Stimulated activated naive CD8-positive, alpha-beta T cell treated with anti-CD3 and anti-CD28 coated beads, Interleukin-15, Interleukin-2, amounts not matched to agents 100 ng/mL and 50 ng/mL, for 24 hours (primary cell): ENCODE results near the gene SCNM1.

ENCODE experiments used
- H3K27ac Mint-ChIP-seq: one replicate; pipeline ENCODE4 v1.8.0; 2021; ENCODE audit warnings: mild to moderate bottlenecking, mixed read lengths
- H3K27me3 Mint-ChIP-seq: one replicate; pipeline ENCODE4 v1.8.0; 2021; ENCODE audit warnings: mixed read lengths
- H3K36me3 Mint-ChIP-seq: one replicate; pipeline ENCODE4 v1.8.0; 2021; ENCODE audit warnings: low read depth, mixed read lengths
- H3K4me1 Mint-ChIP-seq: one replicate; pipeline ENCODE4 v1.8.0; 2021; ENCODE audit warnings: low read depth, mixed read lengths
- H3K4me3 Mint-ChIP-seq: one replicate; pipeline ENCODE4 v1.8.0; 2021; ENCODE audit warnings: mild to moderate bottlenecking, mixed read lengths
- H3K9me3 Mint-ChIP-seq: one replicate; pipeline ENCODE4 v1.8.0; 2021; ENCODE audit warnings: mixed read lengths

SCNM1 gene

DNA sequence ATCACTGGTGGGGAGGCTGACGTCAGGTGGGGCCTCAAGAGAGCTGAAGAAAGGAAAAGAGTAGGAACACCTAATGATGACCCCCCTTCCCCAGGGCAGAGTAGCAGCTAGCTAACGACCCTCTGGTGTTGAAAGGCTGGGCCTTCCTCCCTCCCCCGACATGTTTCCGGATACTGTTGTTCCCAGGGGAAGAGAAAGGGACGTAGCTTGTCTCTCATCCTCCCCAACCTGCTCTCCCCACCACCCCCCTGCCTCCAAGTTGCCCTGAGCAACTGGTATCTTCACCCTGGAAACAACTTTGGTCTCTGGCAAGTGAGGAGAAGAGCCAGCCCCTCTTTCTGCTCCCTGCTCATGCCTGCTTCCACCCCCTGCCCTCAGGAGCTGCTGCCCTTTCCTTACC lies 22.0 kb upstream of the SCNM1 start:
- Mint-ChIP-seq H3K36me3 (no peaks in the 10 kb centered on the region), H3K4me1 (peaks cover 12% of the 10 kb centered on the region), H3K27ac (no peak overlapping the region), H3K4me3 (no peak overlapping the region), H3K9me3 (no peaks in the 10 kb centered on the region), H3K27me3 (peaks cover 5% of the 10 kb centered on the region)

DNA sequence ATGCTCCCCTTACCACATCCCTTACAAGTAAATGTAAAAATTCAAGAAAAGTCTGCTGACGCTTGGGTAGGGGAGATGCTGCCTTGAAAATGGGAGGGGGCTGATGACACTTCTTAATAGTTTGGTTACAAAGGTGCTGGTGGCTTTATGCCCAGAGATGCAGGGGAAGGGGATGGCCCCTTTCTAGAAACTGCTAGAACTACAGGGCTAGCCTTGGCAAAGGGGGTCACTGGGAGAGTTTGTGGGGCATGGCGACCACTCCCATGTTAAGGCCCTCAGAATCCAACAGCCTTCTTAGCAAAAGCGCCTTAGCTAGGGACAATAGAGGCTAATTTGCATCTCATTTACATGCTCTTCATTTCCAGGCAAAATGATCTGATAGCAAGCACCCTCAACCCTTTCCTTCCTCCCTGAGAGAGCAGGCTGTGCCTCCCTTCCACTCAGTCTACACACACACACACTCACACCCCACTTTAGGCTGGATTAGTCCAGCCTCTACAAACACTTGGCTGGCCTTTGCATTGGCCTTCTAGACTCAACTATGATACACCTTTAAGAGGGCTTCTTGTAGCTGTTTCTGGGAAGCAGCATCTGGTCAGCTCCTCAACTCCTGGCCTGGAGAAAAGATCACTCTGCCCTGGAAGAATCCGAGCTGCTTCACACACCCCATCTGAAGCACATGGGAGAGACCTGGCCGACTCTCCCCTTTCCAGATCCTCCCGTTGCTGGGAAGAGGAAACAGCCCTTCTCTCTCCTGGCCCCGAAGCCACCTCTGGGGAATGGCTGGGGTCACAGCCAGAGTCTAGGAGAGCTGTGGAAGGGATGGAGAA lies 21.3 kb upstream of the SCNM1 start:
- H3K27me3 Mint-ChIP-seq, result peaks cover 5% of the 10 kb centered on the region
- H3K27ac Mint-ChIP-seq, result no peak overlapping the region
- H3K4me3 Mint-ChIP-seq, result no peak overlapping the region
- H3K36me3 Mint-ChIP-seq, result no peaks in the 10 kb centered on the region
- peaks cover 12% of the 10 kb centered on the region for H3K4me1 Mint-ChIP-seq
- no peaks in the 10 kb centered on the region for H3K9me3 Mint-ChIP-seq

DNA sequence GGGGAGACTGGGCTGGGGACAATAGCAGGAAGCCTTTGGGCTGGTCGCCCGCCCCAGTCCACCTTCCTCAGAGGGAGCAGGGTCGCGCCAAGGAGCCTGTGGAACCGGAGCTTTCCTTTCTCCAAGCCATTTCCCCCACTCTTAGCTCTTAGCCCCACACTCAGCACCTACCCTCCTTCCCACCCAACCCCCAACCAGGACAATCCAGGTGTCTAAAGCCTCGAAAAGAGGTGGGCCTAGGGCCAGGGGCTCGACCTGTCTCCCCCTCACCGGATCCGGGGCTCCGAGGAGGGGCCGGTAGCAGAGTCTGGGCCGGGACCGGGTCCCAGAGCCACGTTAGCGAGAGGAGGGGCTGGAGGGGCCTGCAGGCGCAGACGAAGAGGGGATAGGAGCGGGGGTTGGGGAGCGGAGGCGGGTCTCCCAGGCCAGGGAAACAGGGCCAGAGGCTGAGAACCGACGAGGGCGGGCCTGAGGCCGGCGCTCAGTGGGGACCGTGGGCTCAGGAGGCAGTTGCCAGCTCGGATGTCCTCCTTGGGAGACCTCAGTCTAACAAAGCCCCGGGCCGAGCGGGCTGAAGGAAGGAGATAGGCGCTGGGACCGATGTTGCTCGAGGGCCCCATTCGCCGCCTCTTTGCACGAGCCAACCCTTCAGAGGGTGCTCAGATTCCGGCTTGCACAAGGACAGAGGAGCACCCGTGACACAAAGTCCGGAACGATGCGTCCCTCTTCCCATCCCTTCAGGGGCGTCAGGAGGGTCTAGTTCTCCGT lies 20.5 kb upstream of the SCNM1 start:
- peaks cover 5% of the 10 kb centered on the region for H3K27me3 Mint-ChIP-seq
- H3K4me1 Mint-ChIP-seq, result peaks cover 12% of the 10 kb centered on the region
- H3K36me3 Mint-ChIP-seq, result no peaks in the 10 kb centered on the region
- H3K4me3 Mint-ChIP-seq, result peak overlapping the region; percentile 90
- H3K27ac Mint-ChIP-seq, result no peak overlapping the region
- H3K9me3 Mint-ChIP-seq, result no peaks in the 10 kb centered on the region

DNA sequence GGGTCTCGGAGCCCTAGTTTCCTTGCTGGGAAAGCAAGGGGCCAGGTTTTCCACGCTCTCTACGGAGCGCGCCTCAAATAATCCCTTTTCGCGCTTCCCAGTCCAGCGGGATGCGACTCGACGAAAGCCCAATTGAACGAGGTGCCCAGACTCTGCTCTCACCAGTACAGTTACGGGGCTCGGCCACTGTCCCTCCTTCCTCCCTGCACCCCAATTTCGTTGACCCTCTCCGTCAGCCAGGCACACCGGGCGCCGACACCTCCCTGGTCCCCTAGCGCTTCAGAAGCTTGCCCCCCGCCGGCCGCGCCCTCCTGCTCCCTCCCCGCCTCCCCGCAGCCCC lies 19.9 kb upstream of the SCNM1 start:
- no peak overlapping the region for H3K27ac Mint-ChIP-seq
- H3K9me3 Mint-ChIP-seq, result no peaks in the 10 kb centered on the region
- H3K27me3 Mint-ChIP-seq, result peaks cover 5% of the 10 kb centered on the region
- peak overlapping the region; percentile 90 for H3K4me3 Mint-ChIP-seq
- H3K4me1 Mint-ChIP-seq, result peaks cover 12% of the 10 kb centered on the region
- no peaks in the 10 kb centered on the region for H3K36me3 Mint-ChIP-seq

DNA sequence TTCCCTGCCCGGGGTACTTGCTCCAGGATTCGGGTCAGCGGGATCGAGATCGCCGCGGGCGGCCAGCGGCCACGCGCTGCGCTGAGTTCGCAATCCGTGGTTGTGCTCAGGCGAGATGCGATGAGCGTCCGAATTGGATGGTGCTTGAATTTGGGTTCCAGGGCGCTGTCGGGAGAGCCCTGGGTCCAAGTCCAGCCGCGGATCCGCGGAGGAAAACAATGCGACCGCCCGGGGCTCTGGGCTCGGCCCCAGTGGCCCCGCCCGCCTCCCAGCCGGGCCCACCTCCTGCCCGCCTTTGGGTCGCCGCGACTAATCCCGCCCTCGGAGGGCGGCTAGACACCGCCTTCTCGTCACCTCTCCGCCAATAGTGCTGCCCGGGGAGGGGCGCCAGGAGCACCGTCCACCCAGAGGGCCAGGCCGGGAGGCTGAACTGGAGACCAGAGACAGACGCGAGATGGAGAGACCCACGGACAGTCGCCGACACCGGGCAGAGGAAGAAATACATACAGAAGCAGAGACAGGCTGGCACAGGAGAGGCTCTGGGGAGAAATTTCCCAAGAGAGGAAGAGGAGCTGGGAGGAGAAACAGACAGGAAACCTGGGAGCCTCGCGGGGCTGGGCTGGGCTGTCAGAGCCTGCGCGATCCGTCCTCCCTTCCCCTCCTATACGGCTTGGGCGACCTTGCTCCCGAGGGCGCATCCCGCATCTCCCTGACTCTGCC lies 19.4 kb upstream of the SCNM1 start, which contains the start of gene SEMA6C:
SEMA6C (minus strand) TSS at position 220 of the 720 bp plus-strand sequence. CDS start 4,010 bp downstream, outside the sequence.
- H3K9me3 Mint-ChIP-seq, result no peaks in the 10 kb centered on the region
- peak within 1 kb of the TSS; percentile 90 for H3K4me3 Mint-ChIP-seq
- peak within 1 kb of the TSS; percentile 85 for H3K27ac Mint-ChIP-seq
- no peaks in the 10 kb centered on the region for H3K36me3 Mint-ChIP-seq
- peaks cover 12% of the 10 kb centered on the region for H3K4me1 Mint-ChIP-seq
- H3K27me3 Mint-ChIP-seq, result peaks cover 5% of the 10 kb centered on the region

DNA sequence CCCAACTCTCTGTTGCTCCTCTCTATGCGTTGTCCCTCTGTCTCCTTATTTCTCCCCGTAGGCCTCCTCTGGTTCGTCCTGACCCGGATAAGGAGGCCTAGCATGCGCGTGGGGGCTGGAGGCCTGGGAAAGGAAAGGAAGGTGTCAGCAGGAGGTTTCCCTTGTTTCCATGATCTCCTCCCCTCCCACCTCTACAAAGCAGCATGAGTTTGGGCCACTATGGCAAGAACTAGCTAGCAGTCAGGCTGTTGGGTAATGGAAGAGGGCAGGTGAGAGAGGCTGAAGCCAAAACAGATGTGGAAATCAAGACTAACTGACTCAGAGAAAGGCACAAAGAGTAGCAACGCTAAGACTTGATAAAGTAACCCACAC lies 18.8 kb upstream of the SCNM1 start:
- Mint-ChIP-seq H3K9me3 (no peaks in the 10 kb centered on the region), H3K4me1 (peaks cover 12% of the 10 kb centered on the region), H3K27ac (peak overlapping the region; percentile 85), H3K4me3 (peak overlapping the region; percentile 90), H3K27me3 (peaks cover 5% of the 10 kb centered on the region), H3K36me3 (no peaks in the 10 kb centered on the region)

DNA sequence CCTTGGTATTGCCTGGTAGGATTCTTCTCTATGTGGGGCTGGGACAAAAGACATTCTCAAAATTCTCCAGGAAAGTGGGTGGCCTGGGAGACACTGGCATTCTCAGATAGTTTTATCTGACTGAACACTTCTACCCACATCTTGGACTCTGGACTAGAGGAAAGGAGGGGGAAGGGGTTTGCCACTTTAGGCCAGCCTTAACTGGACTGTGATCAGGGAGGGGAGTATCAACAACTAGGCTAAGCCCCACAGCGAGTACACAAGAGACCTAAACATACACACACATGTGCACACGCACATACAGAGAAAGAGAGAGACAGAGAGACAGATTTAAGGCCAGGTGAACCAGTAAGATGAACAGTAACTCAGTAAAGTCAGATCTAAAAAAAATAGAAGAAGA lies 18.3 kb upstream of the SCNM1 start:
- peaks cover 12% of the 10 kb centered on the region for H3K4me1 Mint-ChIP-seq

DNA sequence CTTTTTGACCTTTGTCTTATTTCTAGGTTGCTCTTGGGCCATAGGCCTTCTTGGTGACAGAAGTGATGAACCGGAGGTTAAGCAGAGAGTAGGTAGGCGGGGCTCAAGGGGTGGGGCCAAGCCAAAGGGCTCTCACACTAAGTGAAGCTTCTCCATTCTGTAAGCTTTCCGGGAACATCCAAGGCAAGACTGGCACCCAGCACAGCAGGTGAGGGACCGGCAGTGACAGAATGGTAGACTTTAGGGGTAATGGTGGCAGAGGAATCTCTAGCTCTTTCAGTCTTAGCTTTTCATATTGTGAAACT lies 9.5 kb upstream of the SCNM1 start, which contains the start of gene TNFAIP8L2:
TNFAIP8L2 (plus strand) TSS at position 135 of the 305 bp plus-strand sequence. CDS start 2,049 bp downstream, outside the sequence.
- Mint-ChIP-seq H3K27me3 (no peaks in the 10 kb centered on the region), H3K27ac (peak within 1 kb of the TSS; percentile 96), H3K4me1 (peaks cover 48% of the 10 kb centered on the region), H3K36me3 (peaks cover 45% of the 10 kb centered on the region), H3K9me3 (no peaks in the 10 kb centered on the region), H3K4me3 (peak within 1 kb of the TSS; percentile 94)

More for the DNA sequence above, 18.3 kb upstream of the SCNM1 start:
- no peaks in the 10 kb centered on the region for H3K36me3 Mint-ChIP-seq
- no peaks in the 10 kb centered on the region for H3K9me3 Mint-ChIP-seq
- H3K4me3 Mint-ChIP-seq, result peak overlapping the region; percentile 90
- peaks cover 5% of the 10 kb centered on the region for H3K27me3 Mint-ChIP-seq
- no peak overlapping the region for H3K27ac Mint-ChIP-seq

DNA sequence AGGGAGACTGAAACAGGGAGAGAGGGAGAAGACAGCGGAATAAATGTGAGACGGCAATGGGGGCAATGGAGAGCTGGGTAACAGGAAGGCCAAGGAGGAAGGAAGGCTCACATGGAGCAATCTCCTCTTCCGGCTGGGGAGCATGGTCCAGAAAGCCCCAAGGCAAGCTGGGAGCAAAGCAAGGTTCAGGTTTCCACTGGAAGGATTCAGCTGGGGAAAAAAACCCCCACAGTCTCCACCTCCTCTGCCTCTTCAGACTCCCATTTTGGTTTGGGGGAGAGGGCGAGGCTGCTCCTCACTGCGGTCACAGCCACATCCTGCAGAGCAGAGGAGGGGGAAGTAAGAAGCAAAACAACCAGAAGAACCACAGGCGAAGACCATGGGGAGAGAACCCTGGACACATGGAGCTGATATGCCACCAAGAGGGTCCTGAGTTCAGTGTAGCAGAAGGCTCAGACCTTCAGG lies 8.8 kb upstream of the SCNM1 start:
- H3K9me3 Mint-ChIP-seq, result no peaks in the 10 kb centered on the region
- peaks cover 50% of the 10 kb centered on the region for H3K36me3 Mint-ChIP-seq
- H3K27ac Mint-ChIP-seq, result peak overlapping the region; percentile 96
- H3K4me3 Mint-ChIP-seq, result peak overlapping the region; percentile 94
- peaks cover 54% of the 10 kb centered on the region for H3K4me1 Mint-ChIP-seq
- H3K27me3 Mint-ChIP-seq, result no peaks in the 10 kb centered on the region

DNA sequence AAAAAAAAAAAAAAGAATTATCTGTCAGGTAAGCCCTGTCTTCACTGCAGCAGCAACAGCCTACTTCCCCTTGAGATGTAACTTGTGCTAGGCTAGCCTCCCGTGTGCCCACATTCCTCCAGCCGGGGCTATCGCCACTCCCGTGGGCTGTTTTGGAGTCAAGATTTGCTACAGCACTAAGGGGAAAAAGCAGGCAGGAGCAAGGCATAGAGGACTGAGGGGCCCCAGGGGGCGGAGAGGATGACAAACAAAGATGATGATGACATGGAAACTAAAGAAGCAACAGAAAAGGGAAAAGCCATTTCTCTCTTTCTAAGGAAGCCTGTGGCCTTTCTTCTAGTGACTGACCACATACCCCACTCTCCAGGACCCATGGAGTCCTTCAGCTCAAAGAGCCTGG lies 7.6 kb upstream of the SCNM1 start:
- peak overlapping the region; percentile 96 for H3K27ac Mint-ChIP-seq
- no peaks in the 10 kb centered on the region for H3K27me3 Mint-ChIP-seq
- H3K4me3 Mint-ChIP-seq, result peak overlapping the region; percentile 94
- peaks cover 58% of the 10 kb centered on the region for H3K36me3 Mint-ChIP-seq
- H3K9me3 Mint-ChIP-seq, result no peaks in the 10 kb centered on the region
- H3K4me1 Mint-ChIP-seq, result peaks cover 63% of the 10 kb centered on the region

DNA sequence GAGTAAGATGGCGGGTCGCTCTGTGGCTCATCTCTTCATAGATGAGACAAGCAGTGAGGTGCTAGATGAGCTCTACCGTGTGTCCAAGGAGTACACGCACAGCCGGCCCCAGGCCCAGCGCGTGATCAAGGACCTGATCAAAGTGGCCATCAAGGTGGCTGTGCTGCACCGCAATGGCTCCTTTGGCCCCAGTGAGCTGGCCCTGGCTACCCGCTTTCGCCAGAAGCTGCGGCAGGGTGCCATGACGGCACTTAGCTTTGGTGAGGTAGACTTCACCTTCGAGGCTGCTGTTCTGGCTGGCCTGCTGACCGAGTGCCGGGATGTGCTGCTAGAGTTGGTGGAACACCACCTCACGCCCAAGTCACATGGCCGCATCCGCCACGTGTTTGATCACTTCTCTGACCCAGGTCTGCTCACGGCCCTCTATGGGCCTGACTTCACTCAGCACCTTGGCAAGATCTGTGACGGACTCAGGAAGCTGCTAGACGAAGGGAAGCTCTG lies 7.1 kb upstream of the SCNM1 start:
- no peaks in the 10 kb centered on the region for H3K27me3 Mint-ChIP-seq
- H3K9me3 Mint-ChIP-seq, result no peaks in the 10 kb centered on the region
- peak overlapping the region; percentile 94 for H3K4me3 Mint-ChIP-seq
- peaks cover 59% of the 10 kb centered on the region for H3K36me3 Mint-ChIP-seq
- H3K27ac Mint-ChIP-seq, result peak overlapping the region; percentile 96
- peaks cover 63% of the 10 kb centered on the region for H3K4me1 Mint-ChIP-seq

DNA sequence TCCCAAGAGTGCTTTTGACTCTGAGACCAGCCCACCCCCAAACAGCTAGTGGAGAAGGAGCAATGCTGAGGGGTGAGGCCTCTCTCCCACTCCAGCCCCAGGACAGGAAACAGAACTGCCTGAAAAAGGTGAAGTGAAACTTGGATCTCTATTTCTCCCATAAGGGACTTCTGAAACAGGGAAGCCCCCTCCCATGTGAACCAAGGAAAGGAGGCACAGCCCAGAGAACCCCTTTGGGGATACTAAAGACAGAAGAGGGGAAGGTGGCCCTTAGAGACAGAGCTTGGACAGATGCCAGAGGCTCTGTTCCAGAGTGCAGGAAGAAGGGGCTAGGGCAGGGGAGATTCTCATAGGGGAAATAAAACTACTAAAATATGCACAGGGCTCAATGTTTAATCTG lies 6.6 kb upstream of the SCNM1 start:
- H3K4me1 Mint-ChIP-seq, result peaks cover 68% of the 10 kb centered on the region

DNA sequence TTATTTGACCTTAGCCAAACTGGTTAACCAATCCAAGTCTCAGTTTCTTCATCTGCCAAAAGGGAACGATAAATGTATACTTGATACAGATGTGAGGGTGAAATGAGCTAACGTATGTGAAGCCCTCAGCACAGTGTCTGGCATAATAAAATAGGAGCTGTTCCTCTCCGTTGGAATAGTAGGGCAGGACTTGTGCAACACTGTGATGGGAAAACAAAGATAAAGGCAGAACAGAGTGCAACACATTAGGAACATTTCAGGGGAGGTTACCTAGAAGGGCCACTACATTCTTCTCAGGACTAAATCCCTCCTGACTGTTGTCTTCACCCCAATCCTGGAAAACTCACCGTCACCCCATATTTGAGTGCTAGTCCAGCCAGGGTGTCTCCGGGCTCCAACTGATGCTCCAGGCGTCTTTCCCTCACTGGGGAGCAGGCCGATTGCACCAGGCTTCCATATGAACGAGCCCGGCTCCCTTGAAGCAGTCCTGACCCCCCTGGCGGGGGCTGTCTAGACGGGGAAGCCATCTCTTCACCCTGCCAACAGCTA lies 1.1 kb upstream of the SCNM1 start:
- Mint-ChIP-seq H3K4me3 (peak overlapping the region; percentile 95), H3K9me3 (no peaks in the 10 kb centered on the region), H3K36me3 (peaks cover 69% of the 10 kb centered on the region), H3K27ac (peak overlapping the region; percentile 98), H3K27me3 (no peaks in the 10 kb centered on the region), H3K4me1 (peaks cover 65% of the 10 kb centered on the region)

More for the DNA sequence above, 6.6 kb upstream of the SCNM1 start:
- Mint-ChIP-seq H3K27me3 (no peaks in the 10 kb centered on the region), H3K36me3 (peaks cover 65% of the 10 kb centered on the region), H3K4me3 (peak overlapping the region; percentile 94), H3K9me3 (no peaks in the 10 kb centered on the region), H3K27ac (peak overlapping the region; percentile 96)

DNA sequence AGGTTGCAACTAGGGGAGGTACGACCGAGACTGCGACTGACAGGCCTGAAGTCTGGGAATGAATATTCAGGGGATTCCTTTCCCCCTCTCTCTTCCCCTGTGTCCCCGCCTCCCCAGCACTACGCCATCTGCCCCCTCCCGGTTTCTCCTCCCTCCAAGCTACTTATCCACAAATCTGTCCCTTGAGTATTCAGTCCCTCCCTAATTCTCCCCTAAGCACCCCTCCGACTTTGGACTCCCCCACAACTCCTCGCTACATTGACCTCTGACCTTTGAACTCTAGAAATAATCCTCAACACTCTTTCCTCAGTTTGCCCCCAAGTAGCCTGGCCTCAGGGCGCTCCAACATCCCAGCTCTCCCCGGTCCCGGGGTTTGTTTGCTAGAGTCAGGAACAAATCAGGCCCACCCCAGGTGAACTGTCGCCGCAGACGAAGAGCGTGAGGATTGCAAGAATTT lies 635 bp upstream of the SCNM1 start:
- Mint-ChIP-seq H3K27ac (peak overlapping the region; percentile 98), H3K9me3 (no peaks in the 10 kb centered on the region), H3K4me3 (peak overlapping the region; percentile 95), H3K27me3 (no peaks in the 10 kb centered on the region), H3K4me1 (peaks cover 60% of the 10 kb centered on the region), H3K36me3 (peaks cover 64% of the 10 kb centered on the region)
